ENCODE data around the gene EGR4. TPM values are rescaled to one million over a fixed set of nuclear protein-coding genes. Genes with fewer than 3 reads are reported as not detected.
A peak's percentile ranks its signal among the peaks of the same experiment; 100 is the strongest.

The EGR4 gene
- under 1 TPM; 0.14 to 0.17 TPM for total RNA-seq
- polyA plus RNA-seq (2013, experiment 1 of 2), result not detected
- polyA plus RNA-seq (2013, experiment 2 of 2), result 0.48 TPM
- total RNA-seq, result 0 to 60.9 (median 0.41) reads per million in 172 experiments

DNA sequence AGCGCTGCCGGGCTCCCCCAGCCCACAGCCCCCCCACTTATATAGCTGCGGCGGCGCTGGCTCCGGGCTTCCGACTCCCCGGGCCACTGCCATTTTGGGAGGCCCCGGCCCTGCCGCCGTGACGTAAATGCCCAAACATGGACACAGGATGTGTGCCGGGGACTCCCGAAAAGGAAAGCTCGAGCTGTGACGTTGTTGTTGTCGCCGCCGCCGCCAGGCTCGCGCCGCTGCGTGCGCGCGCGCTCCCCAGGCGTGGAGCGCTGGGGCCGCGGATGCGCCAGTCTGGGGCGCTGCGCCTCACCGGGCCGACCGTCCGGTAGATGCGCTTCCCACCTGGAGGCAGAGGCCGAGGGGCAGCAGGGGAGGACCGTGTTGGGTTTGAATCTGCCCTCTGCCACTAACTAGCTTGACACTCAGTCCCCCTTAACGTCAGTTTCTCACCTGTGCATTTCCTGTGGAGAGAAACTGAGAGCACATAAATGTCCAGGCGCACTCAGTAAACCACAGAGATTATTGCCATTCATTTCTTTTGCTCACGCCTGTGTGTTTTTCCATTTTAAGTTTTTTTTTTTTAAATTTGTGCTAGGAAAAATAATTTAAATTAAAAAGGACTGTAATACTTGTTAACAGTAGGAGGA lies at the start of gene EGR4:
EGR4 (minus strand) TSS at position 15 of the 638 bp plus-strand sequence. CDS start 231 bp downstream, outside the sequence.
- no peaks in the 10 kb centered on the region for H3K9me3 Mint-ChIP-seq
- H3K27me3 ChIP-seq (ENCODE audit: control insufficient read depth in 1 of 2, insufficient read depth in 2 of 2, low read length in 2 of 2), result peaks cover 61 to 79% of the 10 kb centered on the region in 2 experiments
- peak within 1 kb of the TSS; percentile 48 for H3K4me3 ChIP-seq (ENCODE audit: low read length)
- no peak within 1 kb of the TSS for H3K27ac Mint-ChIP-seq
- H3K4me1 ChIP-seq (ENCODE audit: insufficient read depth, low read length), result peaks cover 30% of the 10 kb centered on the region
- H3K27me3 Mint-ChIP-seq, result peaks cover 91% of the 10 kb centered on the region
- H3K27ac ChIP-seq (ENCODE audit: low read depth in 1 of 2, low read length in 2 of 2), result no peak within 1 kb of the TSS
- CTCF ChIA-PET, result interaction anchor here (1.6 kb wide), 1 partner anchor 116 kb away, joined by 5 read pairs; no protein-coding TSS in a partner anchor
- no peaks in the 10 kb centered on the region for H3K36me3 Mint-ChIP-seq (ENCODE audit: low read depth)
- H3K9me3 ChIP-seq (ENCODE audit: control insufficient read depth in 1 of 2, insufficient read depth in 1 of 2, low read length in 2 of 2), result peaks cover 4 to 21% of the 10 kb centered on the region in 2 experiments
- peak; percentile 94 for ATAC-seq (ENCODE audit: poor library complexity)
- TF ChIP-seq, protein P1, sequence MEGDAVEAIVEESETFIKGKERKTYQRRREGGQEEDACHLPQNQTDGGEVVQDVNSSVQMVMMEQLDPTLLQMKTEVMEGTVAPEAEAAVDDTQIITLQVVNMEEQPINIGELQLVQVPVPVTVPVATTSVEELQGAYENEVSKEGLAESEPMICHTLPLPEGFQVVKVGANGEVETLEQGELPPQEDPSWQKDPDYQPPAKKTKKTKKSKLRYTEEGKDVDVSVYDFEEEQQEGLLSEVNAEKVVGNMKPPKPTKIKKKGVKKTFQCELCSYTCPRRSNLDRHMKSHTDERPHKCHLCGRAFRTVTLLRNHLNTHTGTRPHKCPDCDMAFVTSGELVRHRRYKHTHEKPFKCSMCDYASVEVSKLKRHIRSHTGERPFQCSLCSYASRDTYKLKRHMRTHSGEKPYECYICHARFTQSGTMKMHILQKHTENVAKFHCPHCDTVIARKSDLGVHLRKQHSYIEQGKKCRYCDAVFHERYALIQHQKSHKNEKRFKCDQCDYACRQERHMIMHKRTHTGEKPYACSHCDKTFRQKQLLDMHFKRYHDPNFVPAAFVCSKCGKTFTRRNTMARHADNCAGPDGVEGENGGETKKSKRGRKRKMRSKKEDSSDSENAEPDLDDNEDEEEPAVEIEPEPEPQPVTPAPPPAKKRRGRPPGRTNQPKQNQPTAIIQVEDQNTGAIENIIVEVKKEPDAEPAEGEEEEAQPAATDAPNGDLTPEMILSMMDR (IDR thresholded peaks at IDR 0.05), result no peak
- POLR2A ChIA-PET, result interaction anchor here (0.6 to 4.9 kb wide), 6 partner anchors 9 to 444 kb away, joined by 3 to 46 read pairs (median 4); partner anchors contain the start of genes ALMS1, CCT7, FBXO41 and PRADC1
- DNase-seq, result peak; percentile 78 to 96 (median 84)
- intact Hi-C loops (cut with DNase I, micrococcal nuclease), result loop anchor here (2.0 to 5.0 kb wide), 4 partner anchors 61 to 94 kb away; partner anchors contain the start of genes ALMS1 (in 1 of the 2), CCT7 (in 1 of the 2), PRADC1 (in 1 of the 2) and SMYD5 (in 1 of the 2)
- no peaks in the 10 kb centered on the region for H3K36me3 ChIP-seq (ENCODE audit: insufficient read depth, low read length)
- H3K4me1 Mint-ChIP-seq (ENCODE audit: low read depth), result peaks cover 21% of the 10 kb centered on the region
- H3K4me3 Mint-ChIP-seq, result peak within 1 kb of the TSS; percentile 82

DNA sequence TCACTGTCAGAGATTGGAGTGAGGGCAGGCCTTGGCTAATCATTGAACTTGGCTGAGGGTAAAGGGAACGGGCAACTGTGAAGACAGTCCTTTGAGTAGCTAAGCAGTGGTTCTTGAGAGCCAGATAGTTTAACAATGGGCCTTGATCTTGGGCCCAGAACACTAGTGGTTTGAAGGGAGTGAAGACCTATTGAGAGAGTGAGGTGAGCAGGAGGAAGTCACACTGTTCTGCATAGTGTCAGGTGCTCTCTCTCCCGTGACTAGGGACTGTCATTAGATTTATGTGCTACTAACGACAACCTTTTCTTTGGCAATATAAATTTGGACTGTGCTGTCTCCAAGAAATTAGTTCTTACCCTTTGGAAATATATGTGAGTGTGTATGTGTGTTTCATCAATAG lies 47.7 kb upstream of the EGR4 start:
- DNase-seq (no peak), ATAC-seq (ENCODE audit: poor library complexity) (no peak)
- Mint-ChIP-seq H3K9me3 (no peaks in the 10 kb centered on the region), H3K36me3 (ENCODE audit: low read depth) (no peaks in the 10 kb centered on the region), H3K27ac (no peak overlapping the region), H3K4me1 (ENCODE audit: low read depth) (no peaks in the 10 kb centered on the region), H3K27me3 (no peaks in the 10 kb centered on the region), H3K4me3 (no peak overlapping the region)
- CTCF ChIA-PET, result no interaction called here
- Histone ChIP-seq H3K36me3 (ENCODE audit: insufficient read depth, low read length) (no peaks in the 10 kb centered on the region), H3K27me3 (ENCODE audit: control insufficient read depth in 1 of 2, insufficient read depth in 2 of 2, low read length in 2 of 2) (no peaks in the 10 kb centered on the region), H3K4me3 (ENCODE audit: low read length) (no peak overlapping the region), H3K27ac (ENCODE audit: low read depth in 1 of 2, low read length in 2 of 2) (no peak overlapping the region), H3K9me3 (ENCODE audit: control insufficient read depth in 1 of 2, insufficient read depth in 1 of 2, low read length in 2 of 2) (no peaks in the 10 kb centered on the region), H3K4me1 (ENCODE audit: insufficient read depth, low read length) (no peaks in the 10 kb centered on the region)
- intact Hi-C loops (cut with DNase I, micrococcal nuclease), result no loop called here
- TF ChIP-seq, protein P1 (IDR thresholded peaks at IDR 0.05), result no peak
- POLR2A ChIA-PET, result no interaction called here

DNA sequence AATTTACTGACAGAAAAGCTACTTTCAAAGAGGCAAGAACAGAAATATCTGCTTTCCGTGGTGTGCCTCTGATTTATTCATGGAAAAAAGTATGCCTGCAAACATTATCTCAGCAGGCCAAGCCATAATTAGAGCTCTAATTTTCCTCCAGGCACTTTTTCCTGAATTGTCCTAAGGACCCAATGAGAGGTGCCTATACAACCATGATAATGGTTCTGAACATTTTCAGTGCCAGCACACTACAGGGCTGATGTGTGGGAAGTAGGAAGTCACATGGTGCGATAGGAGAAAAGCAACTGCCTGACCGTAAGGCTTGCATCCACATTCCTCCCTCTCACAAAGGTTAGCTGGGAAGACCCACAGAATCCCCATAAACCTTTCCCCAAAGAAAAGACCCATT lies 45.9 kb upstream of the EGR4 start:
- no peak overlapping the region for H3K4me3 Mint-ChIP-seq
- H3K27me3 Mint-ChIP-seq, result peaks cover under 1% of the 10 kb centered on the region
- TF ChIP-seq, protein P1 (IDR thresholded peaks at IDR 0.05), result no peak
- no peak overlapping the region for H3K27ac ChIP-seq (ENCODE audit: low read depth in 1 of 2, low read length in 2 of 2)
- H3K4me3 ChIP-seq (ENCODE audit: low read length), result no peak overlapping the region
- peaks cover 11 to 14% of the 10 kb centered on the region in 2 experiments for H3K9me3 ChIP-seq (ENCODE audit: control insufficient read depth in 1 of 2, insufficient read depth in 1 of 2, low read length in 2 of 2)
- no peaks in the 10 kb centered on the region for H3K36me3 ChIP-seq (ENCODE audit: insufficient read depth, low read length)
- peaks cover 0 to 3% of the 10 kb centered on the region in 2 experiments for H3K27me3 ChIP-seq (ENCODE audit: control insufficient read depth in 1 of 2, insufficient read depth in 2 of 2, low read length in 2 of 2)
- no peak overlapping the region for H3K27ac Mint-ChIP-seq
- ChIA-PET CTCF (no interaction called here), POLR2A (no interaction called here)
- H3K36me3 Mint-ChIP-seq (ENCODE audit: low read depth), result no peaks in the 10 kb centered on the region
- ATAC-seq (ENCODE audit: poor library complexity) (no peak), DNase-seq (no peak)
- no peaks in the 10 kb centered on the region for H3K4me1 Mint-ChIP-seq (ENCODE audit: low read depth)
- peaks cover 2% of the 10 kb centered on the region for H3K9me3 Mint-ChIP-seq
- no peaks in the 10 kb centered on the region for H3K4me1 ChIP-seq (ENCODE audit: insufficient read depth, low read length)
- intact Hi-C loops (cut with DNase I, micrococcal nuclease), result no loop called here
